Stomach (tissue), 4 donors: ENCODE results near the gene PADI3.

ENCODE experiments used
- CTCF ChIP-seq, 7 experiments: fragments of 450-650 bp in 4 of 7; fragments of 200-600 bp in 3 of 7; sonication (generic) in 3 of 7; IDR thresholded peaks; one replicate each; pipeline ENCODE4 v1.5.1; 2016 to 2019; ENCODE audit warnings: antibody characterized with exemption in 7 of 7, control low read depth in 2 of 7, mild to moderate bottlenecking in 1 of 7
- POLR2A ChIP-seq, 4 donors: fragments of 450-650 bp; IDR thresholded peaks; one replicate each; pipeline ENCODE4 v1.6.1; 2016; ENCODE audit warnings: antibody characterized with exemption in 4 of 4, control low read depth in 2 of 4, mild to moderate bottlenecking in 1 of 4, moderate library complexity in 1 of 4
- POLR2AphosphoS5 ChIP-seq, 3 donors: sonication (generic); formaldehyde crosslinking; IDR thresholded peaks; one replicate each; pipeline ENCODE4 v1.6.1; 2016; ENCODE audit warnings: antibody characterized with exemption in 3 of 3

- TF ChIP-seq CTCF (IDR thresholded peaks at IDR 0.05) = no peak
- no peak for TF ChIP-seq POLR2A (IDR thresholded peaks at IDR 0.05)
- TF ChIP-seq POLR2AphosphoS5 (IDR thresholded peaks at IDR 0.05) = no peak
These were observed 39.5 kb upstream of the PADI3 start for GRCh38 chr1:17209430-17209829.
